Stimulated activated CD8-positive, alpha-beta memory T cell treated with anti-CD3 and anti-CD28 coated beads, Interleukin-7, amount 100 ng/mL, for 1 hour (primary cell): ENCODE results near the gene NBPF12.
"Not testable (repeated sequence)": the region's sequence is repeated elsewhere in the genome, so short reads cannot be mapped to it uniquely, and the experiment has no call there.

Source experiments
- DNase-seq, 2 donors: peaks; one replicate each; pipeline ENCODE4 v3.0.0-alpha.2; 2020; ENCODE audit warnings: low read depth in 2 of 2

The NBPF12 gene, protein sequence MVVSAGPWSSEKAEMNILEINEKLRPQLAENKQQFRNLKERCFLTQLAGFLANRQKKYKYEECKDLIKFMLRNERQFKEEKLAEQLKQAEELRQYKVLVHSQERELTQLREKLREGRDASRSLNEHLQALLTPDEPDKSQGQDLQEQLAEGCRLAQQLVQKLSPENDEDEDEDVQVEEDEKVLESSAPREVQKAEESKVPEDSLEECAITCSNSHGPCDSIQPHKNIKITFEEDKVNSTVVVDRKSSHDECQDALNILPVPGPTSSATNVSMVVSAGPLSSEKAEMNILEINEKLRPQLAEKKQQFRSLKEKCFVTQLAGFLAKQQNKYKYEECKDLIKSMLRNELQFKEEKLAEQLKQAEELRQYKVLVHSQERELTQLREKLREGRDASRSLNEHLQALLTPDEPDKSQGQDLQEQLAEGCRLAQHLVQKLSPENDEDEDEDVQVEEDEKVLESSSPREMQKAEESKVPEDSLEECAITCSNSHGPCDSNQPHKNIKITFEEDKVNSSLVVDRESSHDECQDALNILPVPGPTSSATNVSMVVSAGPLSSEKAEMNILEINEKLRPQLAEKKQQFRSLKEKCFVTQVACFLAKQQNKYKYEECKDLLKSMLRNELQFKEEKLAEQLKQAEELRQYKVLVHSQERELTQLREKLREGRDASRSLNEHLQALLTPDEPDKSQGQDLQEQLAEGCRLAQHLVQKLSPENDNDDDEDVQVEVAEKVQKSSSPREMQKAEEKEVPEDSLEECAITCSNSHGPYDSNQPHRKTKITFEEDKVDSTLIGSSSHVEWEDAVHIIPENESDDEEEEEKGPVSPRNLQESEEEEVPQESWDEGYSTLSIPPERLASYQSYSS (N-terminal part only)

DNA sequence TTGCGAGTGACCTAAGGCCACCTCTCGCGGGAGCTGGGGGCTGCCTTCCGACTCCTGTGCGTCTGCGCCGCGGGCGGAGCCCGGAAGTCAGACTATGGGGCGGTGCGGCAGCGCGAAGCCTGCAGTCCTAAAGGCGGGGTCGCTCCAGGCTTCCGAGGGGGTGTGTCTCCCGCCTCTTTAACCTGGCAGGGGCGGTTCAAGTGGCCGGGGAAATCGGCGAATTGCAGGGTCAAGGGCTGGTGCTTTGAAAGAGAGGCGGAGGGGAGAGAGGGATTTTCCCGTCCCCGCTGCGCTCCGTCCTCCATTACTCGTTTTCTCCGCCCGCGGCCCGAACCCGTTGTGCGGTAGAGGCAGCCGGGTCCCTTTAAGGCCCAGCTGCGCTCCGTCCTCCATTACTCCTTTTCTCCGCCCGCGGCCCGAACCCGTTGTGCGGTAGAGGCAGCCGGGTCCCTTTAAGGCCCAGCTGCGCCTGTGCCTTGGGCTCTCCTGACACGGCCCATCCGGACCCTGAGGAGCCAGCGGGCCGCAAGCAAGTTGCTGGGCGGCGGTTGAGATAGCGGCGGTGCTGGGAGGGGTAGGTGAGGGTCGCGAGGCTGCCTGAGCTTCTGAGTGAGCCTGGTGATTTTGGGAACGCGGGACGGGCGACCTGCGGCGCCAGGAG, at the start of gene NBPF12:
Gene NBPF12, plus strand, starts transcription at position 83 of the 661 bp plus-strand sequence. CDS start 21,820 bp downstream, outside the sequence.
- peak; percentile 53 to 54 for DNase-seq

DNA sequence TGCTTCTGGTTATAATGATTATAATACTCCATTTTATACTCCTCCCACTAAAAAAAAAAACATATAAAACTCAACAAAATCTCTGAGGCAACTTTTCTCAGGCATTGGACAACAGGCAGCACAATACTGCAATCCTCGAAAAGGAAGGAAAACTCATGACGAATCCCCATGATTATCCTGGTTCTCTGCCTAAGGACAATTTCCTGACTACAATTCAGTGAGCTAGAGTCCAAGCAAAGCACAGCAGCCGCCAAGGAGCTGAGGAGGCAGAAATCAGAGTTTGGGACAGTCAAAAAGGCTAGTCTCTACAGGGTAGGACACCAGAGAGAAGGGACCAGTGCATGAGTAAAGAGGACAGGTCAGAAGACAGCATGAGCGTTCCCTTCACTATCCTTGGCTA, 46.8 kb upstream of the NBPF12 start:
- not testable (repeated sequence) for DNase-seq

GRCh38 chr1:146892331-146892730, 45.8 kb upstream of the NBPF12 start:
- not testable (repeated sequence) for DNase-seq

DNA sequence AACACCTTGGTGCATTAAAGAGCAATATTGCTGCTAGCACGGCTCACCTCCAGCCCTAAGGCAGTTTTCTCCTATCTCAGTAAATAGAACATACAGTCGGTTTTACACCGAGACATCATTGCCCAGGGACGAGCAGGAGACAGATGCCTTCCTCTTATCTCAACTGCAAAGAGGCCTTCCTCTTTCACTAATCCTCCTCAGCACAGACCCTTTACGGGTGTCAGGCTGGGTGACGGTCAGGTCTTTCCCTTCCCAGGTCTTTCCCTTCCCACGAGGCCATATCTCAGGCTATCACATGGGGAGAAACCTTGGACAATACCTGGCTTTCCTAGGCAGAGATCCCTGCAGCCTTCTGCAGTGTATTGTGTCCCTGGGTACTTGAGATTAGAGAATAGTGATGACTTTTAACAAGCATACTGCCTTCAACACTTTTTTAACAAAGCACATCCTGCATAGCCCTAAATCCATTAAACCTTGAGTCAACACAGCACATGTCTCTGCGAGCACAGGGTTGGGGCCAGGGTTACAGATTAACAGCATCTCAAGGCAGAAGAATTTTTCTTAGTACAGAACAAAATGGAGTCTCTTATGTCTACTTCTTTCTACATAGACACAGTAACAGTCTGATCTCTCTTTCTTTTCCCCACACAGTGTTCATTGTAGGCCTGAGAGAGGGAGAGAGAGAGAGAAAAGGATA, 30.4 kb upstream of the NBPF12 start:
- DNase-seq = not testable (repeated sequence)

- DNase-seq = not testable (repeated sequence)
Observed at GRCh38 chr1:146912975-146913374, 25.1 kb upstream of the NBPF12 start.

GRCh38 chr1:146920811-146921210, 17.3 kb upstream of the NBPF12 start:
- not testable (repeated sequence) for DNase-seq

GRCh38 chr1:146922614-146923013, 15.5 kb upstream of the NBPF12 start:
- not testable (repeated sequence) for DNase-seq

- DNase-seq = not testable (repeated sequence)
Observed at GRCh38 chr1:146924106-146924505, 14.0 kb upstream of the NBPF12 start.

GRCh38 chr1:146926413-146926812, 11.7 kb upstream of the NBPF12 start:
- not testable (repeated sequence) for DNase-seq

DNA sequence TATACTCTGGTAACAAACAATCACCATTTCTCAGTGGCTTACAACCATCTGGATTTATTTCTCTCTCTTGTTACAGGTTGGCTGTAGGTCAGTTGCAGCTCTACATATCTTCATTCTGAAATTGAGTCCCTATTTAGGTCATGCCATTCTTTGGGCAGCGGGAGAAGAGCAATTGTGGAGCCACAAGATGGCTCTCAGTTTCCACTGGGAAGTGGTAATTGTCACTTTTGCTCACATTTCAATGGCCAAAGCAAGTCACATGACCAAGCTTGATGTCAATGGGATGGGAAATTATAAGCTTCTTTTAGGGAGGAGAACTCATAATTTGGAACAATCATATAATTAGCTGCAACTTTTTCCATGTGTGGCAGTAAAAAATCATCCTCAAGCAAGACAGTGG, 7.9 kb upstream of the NBPF12 start:
- not testable (repeated sequence) for DNase-seq

DNA sequence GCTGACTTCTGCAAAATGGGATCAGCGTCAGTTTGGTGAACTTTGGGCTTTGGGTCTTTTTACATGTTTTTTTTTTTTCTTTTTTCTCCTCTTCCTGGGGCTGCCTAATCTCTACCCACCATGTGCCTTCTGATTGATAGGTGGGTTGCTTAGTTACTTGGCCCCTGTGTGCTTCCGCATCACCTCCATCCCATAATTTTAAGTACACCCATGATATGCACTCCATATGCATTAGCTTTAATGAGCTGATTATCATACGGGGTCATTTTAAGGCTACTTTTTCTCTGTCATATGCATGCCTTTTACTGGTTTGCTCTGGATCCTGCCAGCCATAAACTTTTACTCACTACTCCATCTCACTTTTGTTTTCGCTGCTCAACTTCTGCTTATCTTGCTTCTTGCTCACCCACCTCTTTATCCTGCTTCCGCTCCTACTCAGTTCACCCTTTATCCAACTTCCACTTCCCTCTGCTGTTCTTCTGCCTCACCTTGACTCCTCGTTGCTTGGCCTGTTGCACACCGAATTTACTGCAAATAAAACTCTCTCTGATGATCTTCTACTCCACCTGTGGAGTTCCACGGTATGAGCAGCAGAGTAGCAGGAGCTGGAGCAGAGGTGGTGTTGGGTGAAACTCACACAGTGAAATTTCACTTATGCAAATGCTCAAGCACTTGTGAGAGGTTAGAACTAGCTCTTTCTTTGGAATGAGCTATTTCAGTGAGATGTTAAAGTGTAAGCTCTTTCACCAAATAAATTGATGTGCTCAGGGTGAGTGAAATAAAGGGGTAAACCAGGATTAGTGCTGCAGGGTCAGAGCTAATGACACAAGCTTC, 3.5 kb upstream of the NBPF12 start:
- DNase-seq = not testable (repeated sequence)

DNA sequence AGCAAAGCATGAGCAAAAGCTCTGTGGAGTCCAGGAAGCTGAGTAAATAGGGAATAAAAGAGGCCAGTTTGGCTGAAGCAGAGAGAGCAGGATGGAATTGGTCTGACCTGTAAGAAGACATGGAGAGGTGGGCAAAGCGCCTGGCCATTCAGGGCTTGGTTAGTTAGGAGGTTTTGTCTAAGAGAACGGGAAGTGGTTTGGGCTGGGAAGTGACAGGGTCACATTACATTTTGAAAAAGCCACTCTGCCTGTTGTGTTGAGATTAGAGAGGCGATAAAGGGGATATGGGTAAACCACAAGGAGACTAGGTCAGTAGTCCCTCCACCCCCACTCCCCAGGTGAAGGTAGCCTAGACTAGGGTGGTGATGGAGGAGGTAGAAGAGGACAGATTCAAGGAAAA, 662 bp upstream of the NBPF12 start:
- DNase-seq = not testable (repeated sequence)

DNA sequence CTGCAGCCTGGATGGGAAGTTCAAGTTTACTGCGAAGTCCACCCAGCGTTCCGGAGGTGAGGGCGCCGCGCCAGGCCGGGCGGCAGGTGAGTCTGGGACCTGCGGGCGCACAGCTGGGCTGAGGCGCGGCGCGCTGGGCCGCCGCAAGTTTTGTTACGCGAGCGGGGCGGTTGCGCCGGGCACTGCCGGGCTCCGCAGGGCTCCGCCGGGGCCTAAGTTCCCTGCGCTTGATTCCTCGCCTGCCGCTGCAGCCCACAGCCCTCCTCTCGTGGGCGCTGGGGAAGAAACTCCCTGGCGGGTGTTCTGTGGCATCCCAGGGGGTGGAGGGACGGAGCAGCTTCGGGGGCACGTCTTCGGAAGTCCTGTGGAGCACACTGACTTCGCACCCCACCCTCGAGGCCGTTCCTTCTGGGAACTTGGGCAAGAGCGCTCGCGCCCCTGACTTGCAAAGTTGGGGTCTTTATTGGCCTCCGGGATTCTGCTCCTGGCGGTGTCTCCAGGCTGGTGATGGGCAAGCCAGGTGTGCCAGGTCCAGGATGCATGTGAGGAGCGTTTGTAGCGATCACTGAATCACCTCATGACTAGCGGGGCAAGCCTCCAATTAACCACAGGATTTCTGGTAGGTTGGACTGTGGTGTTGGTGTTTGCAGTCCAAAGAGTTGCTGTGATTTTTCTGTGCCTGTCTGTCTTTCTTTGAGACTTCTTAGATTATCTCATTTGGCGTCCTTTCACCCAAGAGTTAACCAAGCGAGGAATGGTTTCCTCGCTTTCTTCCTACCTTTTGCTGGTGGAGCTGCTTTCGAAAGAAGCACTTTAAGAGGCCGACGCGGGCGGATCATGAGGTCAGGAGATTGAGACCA, 1.0 kb downstream of the NBPF12 start:
- DNase-seq = not testable (repeated sequence)

DNA sequence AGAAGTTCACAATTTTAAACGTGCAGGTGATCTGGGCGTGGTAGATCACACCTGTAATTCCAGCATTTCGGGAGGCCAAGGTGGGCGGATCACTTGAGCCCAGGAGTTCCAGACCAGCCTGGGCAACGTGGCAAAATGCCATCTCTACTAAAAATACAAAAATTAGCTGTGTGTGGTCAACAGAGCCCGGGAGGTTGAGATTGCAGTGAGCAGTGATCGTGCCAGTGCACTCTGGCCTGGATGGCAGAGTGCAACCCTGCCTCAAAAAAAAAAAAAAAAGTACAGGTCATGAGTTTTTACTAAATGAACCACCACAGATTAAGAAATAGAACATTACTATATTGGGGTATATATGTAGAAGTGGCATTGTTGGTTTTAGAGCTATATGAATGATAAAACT, 2.2 kb downstream of the NBPF12 start:
- not testable (repeated sequence) for DNase-seq

DNA sequence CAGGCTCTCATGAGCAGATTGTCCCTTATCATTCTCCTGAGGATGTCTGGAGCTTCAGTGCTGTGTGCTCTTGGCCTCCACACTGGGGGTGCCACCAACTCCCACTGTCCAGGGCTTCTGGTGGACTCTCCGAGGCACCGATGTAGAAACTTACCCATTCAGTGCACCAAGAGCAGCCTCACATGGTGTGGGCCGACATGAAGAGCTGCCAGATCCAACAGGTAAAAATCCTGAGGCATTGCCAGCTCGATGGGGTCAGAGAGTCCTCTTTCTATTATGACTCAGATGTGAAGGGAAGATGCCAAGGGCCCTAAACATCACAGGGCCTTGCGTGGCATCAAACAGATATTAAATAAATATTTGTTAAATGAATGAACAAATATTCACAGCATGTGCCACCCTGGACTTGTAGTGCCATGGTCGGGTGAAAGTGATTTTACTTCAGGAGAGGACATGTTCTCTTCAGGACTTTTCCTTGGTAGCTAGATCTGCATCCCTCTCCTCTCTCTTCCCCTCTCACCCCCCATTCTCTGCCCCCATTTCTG, 5.3 kb downstream of the NBPF12 start:
- DNase-seq = not testable (repeated sequence)

DNA sequence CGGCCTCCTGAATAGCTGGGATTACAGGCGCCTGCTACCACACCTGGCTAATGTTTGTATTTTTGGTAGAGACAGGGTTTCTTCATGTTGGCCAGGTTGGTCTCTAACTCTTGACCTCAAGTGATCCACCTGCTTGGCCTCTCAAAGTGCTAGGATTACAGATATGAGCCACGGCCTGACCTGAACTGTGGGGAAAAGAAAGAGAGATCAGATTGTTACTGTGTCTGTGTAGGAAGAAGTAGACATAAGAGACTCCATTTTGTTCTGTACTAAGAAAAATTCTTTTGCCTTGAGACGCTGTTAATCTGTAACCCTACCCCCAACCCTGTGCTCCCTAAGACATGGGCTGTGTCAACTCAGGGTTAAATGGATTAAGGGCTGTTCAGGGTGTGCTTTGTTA, 10.0 kb downstream of the NBPF12 start:
- not testable (repeated sequence) for DNase-seq

GRCh38 chr1:146964340-146964739, 26.2 kb downstream of the NBPF12 start:
- DNase-seq = not testable (repeated sequence)

GRCh38 chr1:146966351-146966750, 28.2 kb downstream of the NBPF12 start:
- DNase-seq = not testable (repeated sequence)

- not testable (repeated sequence) for DNase-seq
Observed at GRCh38 chr1:146970656-146971055, 32.5 kb downstream of the NBPF12 start.
